Skeletal muscle tissue (tissue), 4 donors: ENCODE results near the gene PACRGL. TPM values are rescaled to one million over a fixed set of nuclear protein-coding genes. Genes with fewer than 3 reads are reported as not detected.

Source experiments
- H3K27ac ChIP-seq: one replicate; pipeline ENCODE4 v1.7.0; 2013; ENCODE audit warnings: mild to moderate bottlenecking, low read depth, low read length, inconsistent platforms
- H3K27me3 ChIP-seq, 3 donors: one replicate each; pipeline ENCODE4 v1.7.0; 2013; ENCODE audit warnings: low read length in 3 of 3; ENCODE audit not compliant: control insufficient read depth in 3 of 3, insufficient read depth in 3 of 3
- H3K36me3 ChIP-seq, 3 donors: one replicate each; pipeline ENCODE4 v1.7.0; 2013; ENCODE audit warnings: low read length in 3 of 3; ENCODE audit not compliant: control insufficient read depth in 3 of 3, insufficient read depth in 3 of 3
- H3K4me1 ChIP-seq, 3 donors: one replicate each; pipeline ENCODE4 v1.7.0; 2013; ENCODE audit warnings: low read length in 3 of 3, mild to moderate bottlenecking in 3 of 3; ENCODE audit not compliant: control insufficient read depth in 3 of 3, insufficient read depth in 3 of 3
- H3K4me3 ChIP-seq, 3 donors: one replicate each; pipeline ENCODE4 v1.7.0; 2013; ENCODE audit warnings: low read length in 3 of 3
- H3K9ac ChIP-seq, 3 donors: one replicate each; pipeline ENCODE4 v1.7.0; 2013; ENCODE audit warnings: low read length in 3 of 3, mild to moderate bottlenecking in 3 of 3, moderate library complexity in 2 of 3, low read depth in 1 of 3
- H3K9me3 ChIP-seq, 3 donors: one replicate each; pipeline ENCODE4 v1.7.0; 2013; ENCODE audit warnings: low read length in 3 of 3; ENCODE audit not compliant: control insufficient read depth in 3 of 3
- total RNA-seq: library from RNA; depleted of rRNA; stranded (reverse); fragments of >200 nt; gene quantifications from one replicate; pipeline ENCODE4 v1.2.3, GENCODE V29; 2014
- donor health status: Osteomylitis.

PACRGL gene
- total RNA-seq, 1 donor from 2014 or later, result 17.2 TPM

DNA sequence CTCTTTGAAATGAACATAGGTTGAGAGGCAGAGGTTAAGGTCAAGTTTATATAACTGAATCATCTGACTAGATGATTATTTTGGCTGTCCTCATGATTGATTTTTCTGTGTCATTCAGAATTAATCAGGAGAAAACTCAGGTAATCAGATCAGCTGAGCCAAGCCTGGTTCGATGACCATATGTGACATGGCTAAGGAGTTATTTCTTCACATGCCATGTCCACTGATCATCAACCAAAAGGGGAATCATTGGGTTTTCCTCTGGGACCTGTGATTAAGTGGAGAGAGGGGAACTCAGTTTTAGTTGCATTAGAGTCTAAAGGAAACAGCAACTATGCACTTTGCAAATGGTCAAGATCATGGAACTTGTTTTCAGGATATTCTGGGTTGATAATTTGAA, 20.3 kb upstream of the PACRGL start:
- no peaks in the 10 kb centered on the region for H3K4me1 ChIP-seq
- H3K36me3 ChIP-seq, result no peaks in the 10 kb centered on the region
- peaks cover 0 to 6% (median 5%) of the 10 kb centered on the region in 3 donors for H3K27me3 ChIP-seq
- no peak overlapping the region for H3K27ac ChIP-seq
- no peak overlapping the region for H3K9ac ChIP-seq
- no peaks in the 10 kb centered on the region for H3K9me3 ChIP-seq
- H3K4me3 ChIP-seq, result no peak overlapping the region

DNA sequence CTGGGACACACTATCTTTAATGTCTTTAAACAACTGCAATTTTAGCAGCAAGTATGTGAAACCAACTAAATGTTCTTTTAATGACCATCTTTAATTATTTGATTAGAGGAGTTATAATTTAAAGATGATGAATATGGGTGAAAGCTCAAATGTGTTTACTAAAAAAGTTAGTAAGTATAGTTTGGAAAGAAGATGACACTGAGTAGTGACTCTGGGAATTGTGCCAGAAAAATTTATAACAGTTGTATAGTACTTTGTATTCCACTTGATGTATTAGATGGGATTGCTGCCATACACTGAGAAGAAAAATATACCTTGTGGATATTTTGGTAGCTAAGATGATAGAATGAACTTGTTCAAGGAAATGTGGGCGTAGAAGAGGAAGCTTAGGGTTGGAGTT, 19.5 kb upstream of the PACRGL start:
- no peak overlapping the region for H3K27ac ChIP-seq
- peaks cover 0 to 6% (median 5%) of the 10 kb centered on the region in 3 donors for H3K27me3 ChIP-seq

DNA sequence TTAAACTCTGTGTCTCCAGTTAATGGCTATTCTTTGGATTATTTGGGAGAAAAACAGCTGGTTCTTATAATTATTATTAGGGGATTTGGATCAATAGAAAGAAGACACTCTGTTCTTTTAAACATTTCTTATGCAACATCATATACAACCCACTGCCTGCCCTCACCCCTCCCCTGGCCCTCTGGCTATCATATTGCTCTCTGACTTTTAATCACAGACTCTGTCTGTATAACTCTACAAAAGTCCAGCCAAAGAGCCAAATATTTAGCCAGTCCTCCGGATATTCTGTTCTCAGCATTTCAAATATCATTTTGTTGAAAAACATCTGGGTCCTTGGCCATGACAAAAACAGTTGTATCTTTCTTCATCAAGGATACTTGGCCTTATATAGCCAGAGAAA, 19.0 kb upstream of the PACRGL start:
- H3K27me3 ChIP-seq, result peaks cover 0 to 6% (median 5%) of the 10 kb centered on the region in 3 donors
- H3K36me3 ChIP-seq, result no peaks in the 10 kb centered on the region
- no peak overlapping the region for H3K9ac ChIP-seq
- H3K9me3 ChIP-seq, result no peaks in the 10 kb centered on the region
- H3K27ac ChIP-seq, result no peak overlapping the region
- H3K4me3 ChIP-seq, result no peak overlapping the region
- no peaks in the 10 kb centered on the region for H3K4me1 ChIP-seq

More for the DNA sequence above, 19.5 kb upstream of the PACRGL start:
- no peaks in the 10 kb centered on the region for H3K4me1 ChIP-seq
- no peak overlapping the region for H3K4me3 ChIP-seq
- H3K9me3 ChIP-seq, result no peaks in the 10 kb centered on the region
- H3K36me3 ChIP-seq, result no peaks in the 10 kb centered on the region
- H3K9ac ChIP-seq, result no peak overlapping the region

- Histone ChIP-seq H3K4me1 (no peaks in the 10 kb centered on the region), H3K27ac (no peak overlapping the region), H3K27me3 (peaks cover 0 to 6% (median 5%) of the 10 kb centered on the region in 3 donors), H3K4me3 (no peak overlapping the region), H3K9ac (no peak overlapping the region), H3K36me3 (no peaks in the 10 kb centered on the region), H3K9me3 (no peaks in the 10 kb centered on the region)
Measured at GRCh38 chr4:20682853-20683252, 17.4 kb upstream of the PACRGL start.

DNA sequence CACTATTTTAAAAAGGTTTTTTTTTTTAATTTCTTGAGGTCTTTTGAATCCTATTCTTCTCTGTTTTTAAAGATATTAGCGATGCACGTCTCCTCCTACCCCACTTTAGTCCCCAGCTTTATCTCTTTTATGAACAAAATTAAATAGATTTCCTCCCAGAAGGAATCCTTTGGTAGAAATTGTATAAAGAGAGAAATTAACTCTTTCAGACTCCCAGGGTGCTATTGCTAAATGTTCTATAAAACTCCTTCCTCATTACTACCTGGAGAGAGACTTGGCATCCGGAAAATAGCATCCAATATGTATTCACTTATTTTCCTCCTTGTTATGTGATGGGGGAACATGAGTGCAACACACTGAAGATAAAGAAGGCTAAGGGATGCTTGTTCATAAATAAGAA, 16.5 kb upstream of the PACRGL start:
- H3K4me3 ChIP-seq, result no peak overlapping the region
- no peaks in the 10 kb centered on the region for H3K4me1 ChIP-seq
- H3K27me3 ChIP-seq, result peaks cover 0 to 6% (median 0%) of the 10 kb centered on the region in 3 donors
- no peaks in the 10 kb centered on the region for H3K9me3 ChIP-seq
- H3K27ac ChIP-seq, result no peak overlapping the region
- no peaks in the 10 kb centered on the region for H3K36me3 ChIP-seq
- no peak overlapping the region for H3K9ac ChIP-seq

DNA sequence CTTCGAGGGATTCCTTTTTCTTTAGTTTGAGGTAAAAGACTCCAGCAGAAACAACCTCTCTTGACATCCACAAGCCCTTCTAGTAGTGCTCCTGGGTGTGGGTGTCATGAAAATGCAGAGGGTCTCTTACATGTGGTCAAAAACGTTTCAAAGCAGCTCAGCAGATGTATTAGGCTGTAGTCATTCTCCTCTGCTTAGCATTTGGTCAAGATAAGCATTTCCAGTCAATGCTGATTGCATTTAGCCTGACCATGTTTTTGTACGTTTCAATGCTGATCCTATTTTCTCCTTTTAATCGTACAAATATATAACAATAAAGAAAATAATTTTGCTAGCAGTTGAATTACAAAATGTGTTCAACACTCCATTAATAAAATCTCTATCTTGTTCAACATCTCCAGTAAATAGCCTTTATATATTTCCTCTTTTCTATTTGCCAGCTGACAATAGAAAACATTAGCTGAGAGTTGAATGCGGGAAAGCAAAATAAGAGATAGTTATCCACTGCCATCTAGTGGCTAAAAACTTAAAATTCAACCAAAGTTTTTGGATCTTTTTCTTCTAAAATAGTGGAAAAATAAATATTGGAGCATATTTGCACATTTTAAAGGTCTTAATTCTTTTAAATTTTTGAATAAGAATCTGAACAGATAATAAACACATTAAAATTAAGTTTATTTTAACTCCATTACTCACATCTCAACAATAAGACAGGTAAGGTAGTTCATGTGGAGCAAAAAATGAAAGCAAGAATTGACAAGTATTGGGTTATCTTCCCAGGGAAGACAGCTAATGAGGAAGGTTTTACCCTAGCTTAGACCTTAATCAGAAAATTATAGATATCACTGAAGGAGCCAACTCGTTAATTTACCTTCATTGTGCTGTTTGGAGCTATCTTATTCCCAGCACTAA, 15.2 kb upstream of the PACRGL start:
- Histone ChIP-seq H3K27ac (no peak overlapping the region), H3K9ac (no peak overlapping the region), H3K4me1 (no peaks in the 10 kb centered on the region)

DNA sequence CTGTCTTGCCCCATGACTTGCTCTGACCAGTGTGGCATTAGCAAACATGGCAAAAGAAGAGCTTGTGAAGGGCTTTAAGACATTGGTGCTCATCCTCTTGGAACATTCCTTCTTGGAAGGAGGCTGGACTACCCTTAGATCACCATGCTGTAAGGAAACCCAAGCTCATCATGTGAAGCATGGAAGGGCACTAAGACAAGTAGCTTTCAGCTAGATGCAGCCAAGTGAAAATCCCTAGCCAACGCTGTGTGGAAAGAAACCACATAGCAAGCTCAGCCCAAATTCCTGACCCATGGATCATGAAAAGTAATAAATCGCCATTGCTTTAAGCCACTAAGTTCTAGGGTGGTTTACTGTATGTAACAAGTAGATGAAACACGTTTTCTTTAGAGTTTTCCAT, 12.4 kb upstream of the PACRGL start:
- Histone ChIP-seq H3K9me3 (no peaks in the 10 kb centered on the region), H3K36me3 (no peaks in the 10 kb centered on the region), H3K9ac (no peak overlapping the region), H3K27ac (no peak overlapping the region), H3K4me1 (no peaks in the 10 kb centered on the region), H3K4me3 (no peak overlapping the region), H3K27me3 (no peaks in the 10 kb centered on the region)

More for the DNA sequence above, 15.2 kb upstream of the PACRGL start:
- Histone ChIP-seq H3K27me3 (peaks cover 0 to 6% (median 0%) of the 10 kb centered on the region in 3 donors), H3K36me3 (no peaks in the 10 kb centered on the region), H3K9me3 (no peaks in the 10 kb centered on the region), H3K4me3 (no peak overlapping the region)

GRCh38 chr4:20696815-20697214, 3.4 kb upstream of the PACRGL start:
- H3K9me3 ChIP-seq, result no peaks in the 10 kb centered on the region
- H3K27ac ChIP-seq, result no peak overlapping the region
- H3K9ac ChIP-seq, result no peak overlapping the region
- no peaks in the 10 kb centered on the region for H3K36me3 ChIP-seq
- H3K4me1 ChIP-seq, result peaks cover 6 to 13% (median 7%) of the 10 kb centered on the region in 3 donors
- H3K4me3 ChIP-seq, result no peak overlapping the region
- H3K27me3 ChIP-seq, result no peaks in the 10 kb centered on the region

- no peak overlapping the region for H3K9ac ChIP-seq
- H3K4me3 ChIP-seq, result no peak overlapping the region
- H3K4me1 ChIP-seq, result peaks cover 6 to 13% (median 7%) of the 10 kb centered on the region in 3 donors
- H3K27me3 ChIP-seq, result no peaks in the 10 kb centered on the region
- no peaks in the 10 kb centered on the region for H3K36me3 ChIP-seq
- H3K27ac ChIP-seq, result no peak overlapping the region
- H3K9me3 ChIP-seq, result no peaks in the 10 kb centered on the region
Measured at GRCh38 chr4:20698382-20698781, 1.9 kb upstream of the PACRGL start.

DNA sequence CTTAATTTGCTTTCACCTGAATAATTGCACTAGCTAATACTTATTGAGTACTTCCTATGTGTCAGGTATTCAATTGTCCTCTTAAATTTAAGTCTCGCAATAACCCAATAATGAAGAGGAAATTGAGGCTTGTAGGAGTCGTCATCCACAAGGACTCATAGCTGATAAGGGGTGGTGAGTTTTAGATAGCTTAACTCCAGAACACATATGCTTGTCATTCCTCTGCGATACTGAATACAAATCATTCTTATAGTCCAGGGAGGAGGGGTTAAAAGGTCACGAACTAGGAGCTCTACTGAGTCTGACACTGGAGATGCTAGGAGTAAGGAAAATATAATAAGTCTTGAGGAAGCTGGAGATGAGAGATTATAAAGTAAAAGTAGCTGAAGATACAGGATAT, 1.4 kb upstream of the PACRGL start:
- Histone ChIP-seq H3K27me3 (no peaks in the 10 kb centered on the region), H3K9me3 (no peaks in the 10 kb centered on the region), H3K4me3 (no peak overlapping the region), H3K36me3 (no peaks in the 10 kb centered on the region), H3K27ac (no peak overlapping the region), H3K9ac (no peak overlapping the region), H3K4me1 (peaks cover 6 to 13% (median 7%) of the 10 kb centered on the region in 3 donors)
